ENCODE data around the gene PNPT1. TPM values are rescaled to one million over a fixed set of nuclear protein-coding genes. Genes with fewer than 3 reads are reported as not detected.
"Not testable (repeated sequence)": the region's sequence is repeated elsewhere in the genome, so short reads cannot be mapped to it uniquely, and the experiment has no call there.

PNPT1 gene
- total RNA-seq, 2 experiments from 2014 or later = 39.7 to 46.4 TPM

- H3K4me3 Mint-ChIP-seq; POLR2A ChIA-PET; DNase-seq; CTCF ChIA-PET; H3K27ac Mint-ChIP-seq; H3K36me3 Mint-ChIP-seq (ENCODE audit: low read depth); H3K9me3 Mint-ChIP-seq; H3K27me3 Mint-ChIP-seq; H3K4me1 Mint-ChIP-seq: not testable (repeated sequence)
These were observed 21.5 kb upstream of the PNPT1 start for GRCh38 chr2:55715178-55715577.

- no peaks in the 10 kb centered on the region for H3K36me3 Mint-ChIP-seq (ENCODE audit: low read depth)
- no peaks in the 10 kb centered on the region for H3K9me3 Mint-ChIP-seq
- H3K4me3 Mint-ChIP-seq = no peak overlapping the region
- ChIA-PET POLR2A (no interaction called here), CTCF (no interaction called here)
- no peak overlapping the region for H3K27ac Mint-ChIP-seq
- H3K27me3 Mint-ChIP-seq = peaks cover 5% of the 10 kb centered on the region
- H3K4me1 Mint-ChIP-seq = peaks cover 6% of the 10 kb centered on the region
- DNase-seq = no peak
These were observed 18.9 kb upstream of the PNPT1 start for GRCh38 chr2:55712477-55713060.

DNA sequence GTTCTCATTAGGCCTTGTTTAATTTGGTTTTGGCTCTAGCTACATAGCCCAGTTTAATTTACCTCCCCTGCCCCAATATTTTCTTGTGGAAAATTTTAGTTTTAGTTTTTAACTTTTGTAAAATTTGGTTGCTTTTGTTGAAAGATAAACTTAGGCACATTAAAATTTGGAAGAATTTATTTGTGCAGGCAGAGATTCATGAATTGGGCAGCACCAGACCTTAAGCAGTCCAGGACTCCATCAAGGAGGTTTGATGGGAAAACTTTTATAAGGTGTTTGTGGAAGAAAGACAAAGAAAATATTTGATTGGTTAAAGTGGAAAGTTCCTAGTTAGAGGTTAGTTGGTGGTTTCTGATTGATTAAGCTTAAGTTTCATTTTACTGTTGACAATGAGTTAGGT is 16.4 kb upstream of the PNPT1 start:
- no peak for DNase-seq
- CTCF ChIA-PET = interaction anchor here (2.1 kb wide), 1 partner anchor 8 kb away, joined by 7 read pairs; no protein-coding TSS in a partner anchor
- Mint-ChIP-seq H3K36me3 (ENCODE audit: low read depth) (no peaks in the 10 kb centered on the region), H3K4me3 (no peak overlapping the region), H3K4me1 (peaks cover 6% of the 10 kb centered on the region), H3K27me3 (peaks cover 8% of the 10 kb centered on the region), H3K27ac (no peak overlapping the region), H3K9me3 (no peaks in the 10 kb centered on the region)
- POLR2A ChIA-PET = no interaction called here

GRCh38 chr2:55707751-55708150 is 14.1 kb upstream of the PNPT1 start:
- Mint-ChIP-seq H3K9me3 (no peaks in the 10 kb centered on the region), H3K4me1 (peaks cover 6% of the 10 kb centered on the region), H3K27ac (no peak overlapping the region), H3K36me3 (ENCODE audit: low read depth) (no peaks in the 10 kb centered on the region), H3K4me3 (no peak overlapping the region), H3K27me3 (peaks cover 19% of the 10 kb centered on the region)
- POLR2A ChIA-PET = no interaction called here
- no peak for DNase-seq
- CTCF ChIA-PET = no interaction called here

DNA sequence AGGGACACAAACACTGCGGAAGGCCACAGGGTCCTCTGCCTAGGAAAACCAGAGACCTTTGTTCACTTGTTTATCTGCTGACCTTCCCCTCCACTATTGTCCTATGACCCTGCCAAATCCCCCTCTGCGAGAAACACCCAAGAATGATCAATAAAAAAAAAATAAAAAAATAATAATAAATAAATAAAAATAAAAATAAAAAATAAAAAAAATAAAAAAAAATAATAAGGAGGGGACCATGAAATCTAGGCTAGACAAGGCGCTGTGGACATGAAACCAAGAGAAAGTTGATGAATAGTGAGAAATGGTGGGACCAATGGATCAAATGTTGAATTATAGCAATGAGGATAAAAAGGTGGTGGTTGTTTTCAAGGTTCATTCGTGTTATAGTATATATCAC is 12.6 kb upstream of the PNPT1 start:
- CTCF ChIA-PET, H3K9me3 Mint-ChIP-seq, H3K4me1 Mint-ChIP-seq: not testable (repeated sequence)

DNA sequence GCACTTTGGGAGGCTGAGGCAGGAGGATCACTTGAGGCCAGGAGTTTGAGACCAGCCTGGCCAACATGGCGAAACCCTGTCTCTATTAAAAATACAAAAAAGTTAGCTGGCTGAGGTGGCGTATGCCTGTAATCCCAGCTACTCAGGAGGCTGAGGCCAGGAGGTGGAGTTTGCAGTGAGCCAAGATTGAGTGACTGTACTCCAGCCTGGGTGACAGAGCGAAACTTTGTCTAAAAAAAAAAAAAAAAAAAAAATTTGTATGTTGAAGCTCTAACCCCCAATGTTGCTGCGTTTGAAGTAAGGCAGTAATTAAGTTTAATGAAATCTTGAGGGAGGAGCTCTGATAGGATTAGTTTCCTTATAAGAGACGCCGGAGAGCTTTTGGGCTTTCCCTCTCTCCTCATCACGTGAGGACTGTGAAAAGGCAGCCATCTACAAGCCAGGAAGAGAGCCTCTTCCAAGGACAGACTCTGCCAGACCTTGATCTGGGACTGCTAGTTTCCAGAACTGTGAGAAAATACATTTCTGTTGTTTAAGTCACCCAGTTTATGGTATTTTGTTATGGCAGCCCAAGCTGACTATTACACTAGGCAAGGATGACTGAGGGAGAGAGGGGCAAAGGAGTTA is 11.5 kb upstream of the PNPT1 start:
- CTCF ChIA-PET = interaction anchor here (1.1 kb wide), 1 partner anchor 13 kb away, joined by 4 read pairs; no protein-coding TSS in a partner anchor
- POLR2A ChIA-PET = no interaction called here

More for the DNA sequence above, 12.6 kb upstream of the PNPT1 start:
- H3K36me3 Mint-ChIP-seq (ENCODE audit: low read depth); POLR2A ChIA-PET; H3K27ac Mint-ChIP-seq; H3K4me3 Mint-ChIP-seq; DNase-seq: not testable (repeated sequence)
- H3K27me3 Mint-ChIP-seq = peaks cover 19% of the 10 kb centered on the region

GRCh38 chr2:55703350-55703749 is 9.7 kb upstream of the PNPT1 start:
- H3K27ac Mint-ChIP-seq = no peak overlapping the region
- H3K36me3 Mint-ChIP-seq (ENCODE audit: low read depth) = no peaks in the 10 kb centered on the region
- no peaks in the 10 kb centered on the region for H3K4me1 Mint-ChIP-seq
- peaks cover 34% of the 10 kb centered on the region for H3K27me3 Mint-ChIP-seq
- no peak for DNase-seq
- ChIA-PET CTCF (no interaction called here), POLR2A (no interaction called here)
- no peaks in the 10 kb centered on the region for H3K9me3 Mint-ChIP-seq
- no peak overlapping the region for H3K4me3 Mint-ChIP-seq

More for the DNA sequence above, 11.5 kb upstream of the PNPT1 start:
- peaks cover 22% of the 10 kb centered on the region for H3K27me3 Mint-ChIP-seq
- H3K4me3 Mint-ChIP-seq = no peak overlapping the region
- no peak for DNase-seq
- no peaks in the 10 kb centered on the region for H3K9me3 Mint-ChIP-seq
- H3K4me1 Mint-ChIP-seq = peaks cover 3% of the 10 kb centered on the region
- H3K27ac Mint-ChIP-seq = no peak overlapping the region
- H3K36me3 Mint-ChIP-seq (ENCODE audit: low read depth) = no peaks in the 10 kb centered on the region

DNA sequence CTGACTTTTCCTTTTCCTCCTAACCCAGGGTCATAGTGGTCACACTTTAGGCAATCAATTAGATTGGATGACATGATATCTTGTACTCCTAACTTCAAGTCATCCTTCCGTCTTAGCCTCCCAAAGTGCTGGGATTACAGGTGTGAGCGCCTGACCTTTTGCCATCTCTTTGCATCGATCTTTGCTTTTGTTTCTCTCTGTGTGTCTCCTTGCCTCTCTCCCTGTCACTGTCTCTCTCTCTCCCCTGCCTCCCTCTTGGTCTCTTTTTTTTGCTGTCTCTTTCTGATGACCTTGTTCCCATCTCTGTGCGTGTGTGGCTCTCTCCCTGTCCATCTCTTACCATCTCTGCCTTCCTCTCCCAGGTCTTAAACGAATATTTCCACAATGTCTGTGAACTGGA is 904 bp downstream of the PNPT1 start:
- not testable (repeated sequence) for DNase-seq

GRCh38 chr2:55672630-55673029 is 21.0 kb downstream of the PNPT1 start:
- ChIA-PET CTCF (no interaction called here), POLR2A (no interaction called here)
- no peak overlapping the region for H3K27ac Mint-ChIP-seq
- H3K4me1 Mint-ChIP-seq = no peaks in the 10 kb centered on the region
- no peaks in the 10 kb centered on the region for H3K9me3 Mint-ChIP-seq
- no peak for DNase-seq
- no peaks in the 10 kb centered on the region for H3K27me3 Mint-ChIP-seq
- H3K36me3 Mint-ChIP-seq (ENCODE audit: low read depth) = peaks cover 37% of the 10 kb centered on the region
- no peak overlapping the region for H3K4me3 Mint-ChIP-seq

More for the DNA sequence above, 904 bp downstream of the PNPT1 start:
- Mint-ChIP-seq H3K4me3 (peak overlapping the region; percentile 92), H3K27ac (peak overlapping the region; percentile 96), H3K4me1 (peaks cover 50% of the 10 kb centered on the region), H3K36me3 (ENCODE audit: low read depth) (peaks cover 44% of the 10 kb centered on the region)
- H3K27me3 Mint-ChIP-seq, CTCF ChIA-PET, H3K9me3 Mint-ChIP-seq: not testable (repeated sequence)
- POLR2A ChIA-PET = interaction anchor here (1.1 kb wide), 1 partner anchor 75 kb away, joined by 5 read pairs; no protein-coding TSS in a partner anchor

GRCh38 chr2:55668956-55669355 is 24.7 kb downstream of the PNPT1 start:
- H3K27me3 Mint-ChIP-seq = no peaks in the 10 kb centered on the region
- no peak overlapping the region for H3K27ac Mint-ChIP-seq
- peaks cover 44% of the 10 kb centered on the region for H3K36me3 Mint-ChIP-seq (ENCODE audit: low read depth)
- ChIA-PET CTCF (no interaction called here), POLR2A (interaction anchor here (0.7 kb wide), 1 partner anchor 138 kb away, joined by 3 read pairs; no protein-coding TSS in a partner anchor)
- no peak overlapping the region for H3K4me3 Mint-ChIP-seq
- no peaks in the 10 kb centered on the region for H3K4me1 Mint-ChIP-seq
- DNase-seq = no peak
- no peaks in the 10 kb centered on the region for H3K9me3 Mint-ChIP-seq

DNA sequence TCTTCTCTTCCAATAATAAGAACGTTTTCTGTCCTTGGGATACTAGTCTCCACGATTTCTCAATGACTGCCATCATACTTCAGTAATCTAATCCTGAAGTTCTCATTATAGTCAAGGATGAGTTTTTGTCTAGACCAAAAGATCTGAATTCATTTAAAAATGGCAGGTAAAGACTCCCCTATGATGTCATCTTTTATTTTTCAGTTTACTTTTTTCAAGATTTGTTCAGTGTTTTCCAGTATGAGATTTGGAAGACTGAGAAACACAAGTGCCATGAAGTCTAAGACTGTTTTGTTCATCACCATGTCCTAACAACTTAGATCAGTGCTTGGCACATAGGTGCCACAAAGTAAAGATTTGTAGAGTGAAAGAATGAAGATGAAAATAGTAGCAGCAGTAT is 40.4 kb downstream of the PNPT1 start:
- no peaks in the 10 kb centered on the region for H3K9me3 Mint-ChIP-seq
- POLR2A ChIA-PET = no interaction called here

GRCh38 chr2:55649211-55649610 is 44.4 kb downstream of the PNPT1 start:
- Mint-ChIP-seq H3K4me1 (no peaks in the 10 kb centered on the region), H3K4me3 (no peak overlapping the region), H3K36me3 (ENCODE audit: low read depth) (peaks cover 34% of the 10 kb centered on the region), H3K9me3 (no peaks in the 10 kb centered on the region), H3K27ac (no peak overlapping the region), H3K27me3 (no peaks in the 10 kb centered on the region)
- CTCF ChIA-PET = no interaction called here
- DNase-seq = no peak
- POLR2A ChIA-PET = interaction anchor here (1.4 kb wide), 1 partner anchor 48 kb away, joined by 3 read pairs; no protein-coding TSS in a partner anchor

More for the DNA sequence above, 40.4 kb downstream of the PNPT1 start:
- H3K36me3 Mint-ChIP-seq (ENCODE audit: low read depth) = peaks cover 43% of the 10 kb centered on the region
- no peak for DNase-seq
- H3K4me1 Mint-ChIP-seq = no peaks in the 10 kb centered on the region
- CTCF ChIA-PET = no interaction called here
- no peak overlapping the region for H3K4me3 Mint-ChIP-seq
- H3K27ac Mint-ChIP-seq = no peak overlapping the region
- H3K27me3 Mint-ChIP-seq = no peaks in the 10 kb centered on the region

GRCh38 chr2:55636831-55637230 is 56.8 kb downstream of the PNPT1 start:
- ChIA-PET CTCF (no interaction called here), POLR2A (no interaction called here)
- no peak overlapping the region for H3K27ac Mint-ChIP-seq
- no peaks in the 10 kb centered on the region for H3K9me3 Mint-ChIP-seq
- peaks cover 36% of the 10 kb centered on the region for H3K36me3 Mint-ChIP-seq (ENCODE audit: low read depth)
- H3K4me1 Mint-ChIP-seq = no peaks in the 10 kb centered on the region
- H3K4me3 Mint-ChIP-seq = no peak overlapping the region
- no peak for DNase-seq
- H3K27me3 Mint-ChIP-seq = no peaks in the 10 kb centered on the region

DNA sequence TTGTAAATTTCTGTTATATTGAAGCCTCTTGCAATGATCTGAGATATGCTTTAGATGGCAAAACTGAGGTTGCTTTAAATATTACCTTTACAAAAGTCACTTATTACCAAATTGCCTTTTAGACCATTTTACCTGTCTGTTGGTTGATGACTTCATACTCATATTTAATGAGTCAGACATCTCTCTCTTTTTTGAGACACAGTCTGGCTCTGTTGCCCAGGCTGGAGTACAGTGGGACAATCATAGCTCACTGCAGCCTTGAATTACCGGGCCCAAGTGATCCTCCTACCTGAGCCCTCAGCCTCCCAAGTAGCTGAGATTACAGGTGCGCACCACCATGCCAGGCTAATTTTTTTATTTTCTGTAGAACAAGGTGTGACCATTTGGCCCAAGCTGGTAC is 64.7 kb downstream of the PNPT1 start:
- DNase-seq = no peak
- H3K27me3 Mint-ChIP-seq = no peaks in the 10 kb centered on the region
- H3K9me3 Mint-ChIP-seq = no peaks in the 10 kb centered on the region
- no peak overlapping the region for H3K27ac Mint-ChIP-seq
- no peak overlapping the region for H3K4me3 Mint-ChIP-seq
- H3K36me3 Mint-ChIP-seq (ENCODE audit: low read depth) = peaks cover 37% of the 10 kb centered on the region
- ChIA-PET CTCF (no interaction called here), POLR2A (interaction anchor here (1.6 kb wide), 1 partner anchor 11 kb away, joined by 7 read pairs; the partner anchor contains the start of gene PPP4R3B)
- peaks cover 2% of the 10 kb centered on the region for H3K4me1 Mint-ChIP-seq
